ENCODE measurements around the gene PGM5.

PGM5 gene

DNA sequence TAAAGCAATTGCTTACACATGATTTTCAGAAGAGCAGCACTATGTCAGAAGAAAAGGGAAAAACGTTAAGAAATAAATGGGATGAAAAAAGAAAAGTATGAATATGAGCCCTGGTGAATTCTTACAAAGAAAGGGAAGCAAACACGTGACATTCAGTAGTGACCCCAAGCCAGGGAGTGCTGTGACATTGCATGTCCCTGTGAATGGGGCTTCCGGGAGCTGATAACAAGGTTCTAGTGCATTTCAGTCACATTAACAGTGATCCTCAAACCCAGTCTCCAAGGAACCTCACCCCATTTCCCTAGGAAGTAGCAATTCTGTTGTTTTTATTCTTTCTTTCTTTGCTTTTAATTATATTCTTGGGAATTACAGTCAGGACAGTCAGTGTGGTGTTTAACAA lies 157.0 kb downstream of the PGM5 start:
- H3K4me2 ChIP-seq (ENCODE audit: low read length): no peak overlapping the region
- H3K9ac ChIP-seq (ENCODE audit: low read length): no peak overlapping the region
- H3K79me2 ChIP-seq (ENCODE audit: control insufficient read depth, insufficient read depth, low read length, poor library complexity): no peaks in the 10 kb centered on the region
- no peak overlapping the region for H3K4me3 ChIP-seq (ENCODE audit: low read depth, low read length)
- no peak overlapping the region for H2BK12ac ChIP-seq (ENCODE audit: low read length)
- H3K23ac ChIP-seq (ENCODE audit: low read length): no peak overlapping the region
- H3K18ac ChIP-seq (ENCODE audit: low read length): no peak overlapping the region
- no peak overlapping the region for H4K12ac ChIP-seq (ENCODE audit: low read depth, low read length)
- H3K36me3 ChIP-seq (ENCODE audit: control insufficient read depth in 1 of 2, insufficient read depth in 2 of 2, low read length in 2 of 2): no peaks in the 10 kb centered on the region
- H3K9me3 ChIP-seq (ENCODE audit: insufficient read depth, low read depth, low read length): peaks cover 3% of the 10 kb centered on the region
- no peak overlapping the region for H4K91ac ChIP-seq (ENCODE audit: low read depth, low read length)
- H3K79me1 ChIP-seq (ENCODE audit: low read length): no peaks in the 10 kb centered on the region
- H2AK5ac ChIP-seq (ENCODE audit: low read length): no peak overlapping the region
- H2BK120ac ChIP-seq (ENCODE audit: insufficient read depth, low read length, poor library complexity): no peak overlapping the region
- no peak overlapping the region for H2AFZ ChIP-seq (ENCODE audit: insufficient read depth, low read length, poor library complexity)
- no peak for DNase-seq
- H3K14ac ChIP-seq (ENCODE audit: low read length): no peak overlapping the region
- no peak overlapping the region for H3K4ac ChIP-seq (ENCODE audit: low read depth, low read length)
- no peak overlapping the region for H3K27ac ChIP-seq (ENCODE audit: low read depth, low read length)
- H3K4me1 ChIP-seq (ENCODE audit: control insufficient read depth in 1 of 2, insufficient read depth in 2 of 2, low read length in 2 of 2): peaks cover 0 to 1% of the 10 kb centered on the region in 2 experiments
- H3K27me3 ChIP-seq (ENCODE audit: insufficient read depth, low read length): no peaks in the 10 kb centered on the region
- WGBS (ENCODE audit: extremely low coverage, insufficient coverage, insufficient read length): no CpG with 5 or more reads among the region's 3 CpGs
- H4K8ac ChIP-seq (ENCODE audit: low read depth, low read length): no peak overlapping the region
- no peak overlapping the region for H2BK5ac ChIP-seq (ENCODE audit: low read depth, low read length, poor library complexity)

DNA sequence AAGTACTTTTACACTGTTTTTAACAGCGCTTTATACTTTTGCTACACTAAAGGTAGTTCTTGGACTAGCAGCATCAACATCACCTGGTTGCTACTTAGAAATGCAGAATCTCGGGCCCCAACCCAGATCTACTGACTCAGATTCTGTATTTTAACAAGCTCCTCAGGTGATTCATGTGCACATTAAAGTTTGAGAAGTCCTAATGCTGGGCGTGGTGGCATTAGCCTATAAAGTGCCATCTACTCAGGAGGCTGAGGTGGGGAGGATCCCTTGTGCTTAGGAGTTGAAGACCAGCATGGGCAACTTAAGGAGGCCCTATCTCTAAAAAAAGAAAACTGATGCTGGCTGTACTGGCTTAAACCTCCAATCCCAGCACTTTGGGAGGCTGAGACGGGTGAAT lies 157.6 kb downstream of the PGM5 start:
- H2AK5ac ChIP-seq (ENCODE audit: low read length): no peak overlapping the region
- H3K4me1 ChIP-seq (ENCODE audit: control insufficient read depth in 1 of 2, insufficient read depth in 2 of 2, low read length in 2 of 2): peaks cover 0 to 1% of the 10 kb centered on the region in 2 experiments
- H3K4me3 ChIP-seq (ENCODE audit: low read depth, low read length): no peak overlapping the region
- H4K8ac ChIP-seq (ENCODE audit: low read depth, low read length): no peak overlapping the region
- no peak overlapping the region for H3K23ac ChIP-seq (ENCODE audit: low read length)
- no peak overlapping the region for H3K4me2 ChIP-seq (ENCODE audit: low read length)
- no peak overlapping the region for H2BK5ac ChIP-seq (ENCODE audit: low read depth, low read length, poor library complexity)
- H3K14ac ChIP-seq (ENCODE audit: low read length): no peak overlapping the region
- H3K27ac ChIP-seq (ENCODE audit: low read depth, low read length): no peak overlapping the region
- H3K4ac ChIP-seq (ENCODE audit: low read depth, low read length): no peak overlapping the region
- no peaks in the 10 kb centered on the region for H3K79me1 ChIP-seq (ENCODE audit: low read length)
- H3K36me3 ChIP-seq (ENCODE audit: control insufficient read depth in 1 of 2, insufficient read depth in 2 of 2, low read length in 2 of 2): no peaks in the 10 kb centered on the region
- no peaks in the 10 kb centered on the region for H3K79me2 ChIP-seq (ENCODE audit: control insufficient read depth, insufficient read depth, low read length, poor library complexity)
- no peak overlapping the region for H4K12ac ChIP-seq (ENCODE audit: low read depth, low read length)
- H3K27me3 ChIP-seq (ENCODE audit: insufficient read depth, low read length): no peaks in the 10 kb centered on the region
- no peak overlapping the region for H4K91ac ChIP-seq (ENCODE audit: low read depth, low read length)
- H3K18ac ChIP-seq (ENCODE audit: low read length): no peak overlapping the region
- H3K9me3 ChIP-seq (ENCODE audit: insufficient read depth, low read depth, low read length): peaks cover 3% of the 10 kb centered on the region
- no peak overlapping the region for H2BK120ac ChIP-seq (ENCODE audit: insufficient read depth, low read length, poor library complexity)
- H3K9ac ChIP-seq (ENCODE audit: low read length): no peak overlapping the region
- no peak overlapping the region for H2AFZ ChIP-seq (ENCODE audit: insufficient read depth, low read length, poor library complexity)
- DNase-seq: no peak
- no peak overlapping the region for H2BK12ac ChIP-seq (ENCODE audit: low read length)
- no CpG with 5 or more reads among the region's 4 CpGs for WGBS (ENCODE audit: extremely low coverage, insufficient coverage, insufficient read length)

DNA sequence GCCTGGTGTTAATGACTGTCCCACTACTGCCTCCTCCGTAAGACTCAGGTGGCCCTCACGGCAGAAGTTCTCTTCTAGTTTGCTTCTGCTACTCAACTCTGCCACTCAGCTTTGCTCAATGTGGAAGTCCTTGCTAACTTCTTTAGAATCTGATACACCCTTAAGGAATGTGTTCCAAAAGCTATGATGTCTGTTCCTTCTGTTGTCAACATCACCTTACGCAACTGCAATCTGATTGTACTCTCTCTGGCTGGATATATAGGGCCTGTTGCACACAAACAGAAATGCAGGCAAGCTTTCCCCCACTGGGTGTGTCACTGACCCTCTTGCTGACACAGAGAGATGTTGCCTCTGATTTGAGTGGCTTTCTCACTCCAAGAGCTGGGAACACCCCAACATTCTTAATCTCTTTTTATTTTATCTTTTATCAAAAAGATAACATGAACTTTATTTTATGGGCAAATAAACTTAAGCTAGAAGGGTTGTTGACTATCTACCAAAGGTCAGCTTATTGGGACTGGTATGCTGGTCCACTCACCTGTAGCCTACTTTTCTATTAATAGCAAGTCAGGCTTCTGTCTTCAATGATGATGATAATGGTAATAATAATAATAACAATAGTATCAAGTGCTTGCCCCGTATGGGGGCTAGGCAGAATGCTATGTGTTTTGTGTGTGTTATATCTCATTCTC lies 159.1 kb downstream of the PGM5 start:
- Histone ChIP-seq H4K91ac (ENCODE audit: low read depth, low read length) (no peak overlapping the region), H2BK12ac (ENCODE audit: low read length) (no peak overlapping the region), H3K9me3 (ENCODE audit: insufficient read depth, low read depth, low read length) (peaks cover 3% of the 10 kb centered on the region), H2BK5ac (ENCODE audit: low read depth, low read length, poor library complexity) (no peak overlapping the region), H3K23ac (ENCODE audit: low read length) (no peak overlapping the region), H3K27me3 (ENCODE audit: insufficient read depth, low read length) (no peaks in the 10 kb centered on the region), H3K36me3 (ENCODE audit: control insufficient read depth in 1 of 2, insufficient read depth in 2 of 2, low read length in 2 of 2) (no peaks in the 10 kb centered on the region), H3K4me2 (ENCODE audit: low read length) (no peak overlapping the region), H3K27ac (ENCODE audit: low read depth, low read length) (no peak overlapping the region), H2BK120ac (ENCODE audit: insufficient read depth, low read length, poor library complexity) (no peak overlapping the region), H3K14ac (ENCODE audit: low read length) (no peak overlapping the region), H3K4me1 (ENCODE audit: control insufficient read depth in 1 of 2, insufficient read depth in 2 of 2, low read length in 2 of 2) (peaks cover 0 to 1% of the 10 kb centered on the region in 2 experiments), H2AFZ (ENCODE audit: insufficient read depth, low read length, poor library complexity) (no peak overlapping the region), H3K9ac (ENCODE audit: low read length) (no peak overlapping the region), H4K8ac (ENCODE audit: low read depth, low read length) (no peak overlapping the region), H3K79me2 (ENCODE audit: control insufficient read depth, insufficient read depth, low read length, poor library complexity) (no peaks in the 10 kb centered on the region), H3K18ac (ENCODE audit: low read length) (no peak overlapping the region), H2AK5ac (ENCODE audit: low read length) (no peak overlapping the region), H4K12ac (ENCODE audit: low read depth, low read length) (no peak overlapping the region), H3K4me3 (ENCODE audit: low read depth, low read length) (no peak overlapping the region), H3K4ac (ENCODE audit: low read depth, low read length) (no peak overlapping the region), H3K79me1 (ENCODE audit: low read length) (no peaks in the 10 kb centered on the region)
- peak; percentile 87 to 95 for DNase-seq
- no CpG with 5 or more reads among the region's 4 CpGs for WGBS (ENCODE audit: extremely low coverage, insufficient coverage, insufficient read length)

DNA sequence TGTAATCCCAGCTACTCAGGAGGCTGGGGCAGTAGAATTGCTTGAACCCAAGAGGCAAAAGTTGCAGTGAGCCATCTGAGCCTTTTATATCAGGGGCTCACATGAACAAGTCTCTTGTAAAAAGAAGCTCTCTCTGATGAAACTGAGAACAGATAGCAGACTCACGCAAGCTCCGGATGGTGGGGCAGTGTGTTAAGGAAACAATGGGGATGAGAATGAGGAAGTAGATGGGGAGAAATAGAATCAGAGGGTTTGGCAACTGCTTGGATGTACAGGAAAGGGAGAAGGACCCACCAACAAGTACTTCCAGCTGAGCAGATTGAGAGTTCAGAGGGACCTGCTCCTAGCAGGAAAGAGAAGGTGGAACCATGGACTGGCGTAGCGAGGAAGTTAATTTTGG lies 165.7 kb downstream of the PGM5 start:
- no CpG with 5 or more reads among the region's 4 CpGs for WGBS (ENCODE audit: extremely low coverage, insufficient coverage, insufficient read length)
- H4K12ac ChIP-seq (ENCODE audit: low read depth, low read length): no peak overlapping the region
- no peak overlapping the region for H4K8ac ChIP-seq (ENCODE audit: low read depth, low read length)
- H3K14ac ChIP-seq (ENCODE audit: low read length): no peak overlapping the region
- H3K23ac ChIP-seq (ENCODE audit: low read length): no peak overlapping the region
- no peak overlapping the region for H3K9ac ChIP-seq (ENCODE audit: low read length)
- H3K4me1 ChIP-seq (ENCODE audit: control insufficient read depth in 1 of 2, insufficient read depth in 2 of 2, low read length in 2 of 2): no peaks in the 10 kb centered on the region
- no peaks in the 10 kb centered on the region for H3K79me2 ChIP-seq (ENCODE audit: control insufficient read depth, insufficient read depth, low read length, poor library complexity)
- no peaks in the 10 kb centered on the region for H3K36me3 ChIP-seq (ENCODE audit: control insufficient read depth in 1 of 2, insufficient read depth in 2 of 2, low read length in 2 of 2)
- H3K9me3 ChIP-seq (ENCODE audit: insufficient read depth, low read depth, low read length): no peaks in the 10 kb centered on the region
- no peaks in the 10 kb centered on the region for H3K79me1 ChIP-seq (ENCODE audit: low read length)
- no peak overlapping the region for H3K4me3 ChIP-seq (ENCODE audit: low read depth, low read length)
- no peak overlapping the region for H2AK5ac ChIP-seq (ENCODE audit: low read length)
- no peak overlapping the region for H2BK12ac ChIP-seq (ENCODE audit: low read length)
- H4K91ac ChIP-seq (ENCODE audit: low read depth, low read length): no peak overlapping the region
- H3K4ac ChIP-seq (ENCODE audit: low read depth, low read length): no peak overlapping the region
- H2AFZ ChIP-seq (ENCODE audit: insufficient read depth, low read length, poor library complexity): no peak overlapping the region
- H3K4me2 ChIP-seq (ENCODE audit: low read length): no peak overlapping the region
- no peak overlapping the region for H3K18ac ChIP-seq (ENCODE audit: low read length)
- no peaks in the 10 kb centered on the region for H3K27me3 ChIP-seq (ENCODE audit: insufficient read depth, low read length)
- no peak overlapping the region for H3K27ac ChIP-seq (ENCODE audit: low read depth, low read length)
- DNase-seq: no peak
- no peak overlapping the region for H2BK5ac ChIP-seq (ENCODE audit: low read depth, low read length, poor library complexity)
- H2BK120ac ChIP-seq (ENCODE audit: insufficient read depth, low read length, poor library complexity): no peak overlapping the region

Data from trophoblast cell (in vitro differentiated cells and primary cell).